Measurements from ENCODE around the gene REELD1. TPM values are rescaled to one million over a fixed set of nuclear protein-coding genes. Genes with fewer than 3 reads are reported as not detected.

The REELD1 gene
- total and polyA plus RNA-seq, 10 donors, result 0.47 to 3.7 (median 1.4) TPM

DNA sequence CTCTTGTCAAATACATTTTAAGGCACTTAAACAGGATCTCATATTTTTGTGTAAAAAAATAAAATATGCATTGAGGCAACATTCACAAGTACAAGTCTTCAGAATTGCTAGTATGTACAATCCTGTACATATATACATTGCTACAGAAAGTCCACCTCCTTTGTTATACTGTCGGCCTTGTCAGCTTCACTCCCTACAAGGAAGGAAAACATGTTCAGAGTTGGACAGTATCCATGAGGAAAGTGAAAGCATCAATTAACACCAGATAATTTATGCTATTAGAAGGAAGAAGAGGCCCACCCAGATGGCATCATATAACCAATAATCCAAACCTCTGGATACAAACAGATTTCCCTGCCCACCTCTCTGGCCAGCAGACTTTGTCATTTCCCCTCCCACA lies 42.0 kb downstream of the REELD1 start:
- WGBS, 5 donors, result 60 to 76% (median 70%) methylated on average over 1 of the region's 1 CpG
- peak overlapping the region in 2 of 8 donors; percentile 22 to 24 for H3K27ac ChIP-seq
- TF ChIP-seq, protein P1, sequence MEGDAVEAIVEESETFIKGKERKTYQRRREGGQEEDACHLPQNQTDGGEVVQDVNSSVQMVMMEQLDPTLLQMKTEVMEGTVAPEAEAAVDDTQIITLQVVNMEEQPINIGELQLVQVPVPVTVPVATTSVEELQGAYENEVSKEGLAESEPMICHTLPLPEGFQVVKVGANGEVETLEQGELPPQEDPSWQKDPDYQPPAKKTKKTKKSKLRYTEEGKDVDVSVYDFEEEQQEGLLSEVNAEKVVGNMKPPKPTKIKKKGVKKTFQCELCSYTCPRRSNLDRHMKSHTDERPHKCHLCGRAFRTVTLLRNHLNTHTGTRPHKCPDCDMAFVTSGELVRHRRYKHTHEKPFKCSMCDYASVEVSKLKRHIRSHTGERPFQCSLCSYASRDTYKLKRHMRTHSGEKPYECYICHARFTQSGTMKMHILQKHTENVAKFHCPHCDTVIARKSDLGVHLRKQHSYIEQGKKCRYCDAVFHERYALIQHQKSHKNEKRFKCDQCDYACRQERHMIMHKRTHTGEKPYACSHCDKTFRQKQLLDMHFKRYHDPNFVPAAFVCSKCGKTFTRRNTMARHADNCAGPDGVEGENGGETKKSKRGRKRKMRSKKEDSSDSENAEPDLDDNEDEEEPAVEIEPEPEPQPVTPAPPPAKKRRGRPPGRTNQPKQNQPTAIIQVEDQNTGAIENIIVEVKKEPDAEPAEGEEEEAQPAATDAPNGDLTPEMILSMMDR (IDR thresholded peaks at IDR 0.05 in 8 of 11, conservative IDR thresholded peaks at IDR 0.05 in 3 of 11), result no peak
- no peak for TF ChIP-seq POLR2A (IDR thresholded peaks at IDR 0.05)
- TF ChIP-seq POLR2AphosphoS5 (IDR thresholded peaks at IDR 0.05), result no peak
- peaks cover 0 to 9% (median 0%) of the 10 kb centered on the region in 6 donors for H3K4me1 ChIP-seq
- no peak for DNase-seq
- peaks cover 0 to 29% (median 0%) of the 10 kb centered on the region in 6 donors for H3K36me3 ChIP-seq
- intact Hi-C loops (cut with DNase I; ENCODE audit: low total_unique reads), result no loop called here
- no peaks in the 10 kb centered on the region for H3K9me3 ChIP-seq
- no peaks in the 10 kb centered on the region for H3K27me3 ChIP-seq (replicated peaks in 1 of 7)
- H3K4me3 ChIP-seq, result no peak overlapping the region

DNA sequence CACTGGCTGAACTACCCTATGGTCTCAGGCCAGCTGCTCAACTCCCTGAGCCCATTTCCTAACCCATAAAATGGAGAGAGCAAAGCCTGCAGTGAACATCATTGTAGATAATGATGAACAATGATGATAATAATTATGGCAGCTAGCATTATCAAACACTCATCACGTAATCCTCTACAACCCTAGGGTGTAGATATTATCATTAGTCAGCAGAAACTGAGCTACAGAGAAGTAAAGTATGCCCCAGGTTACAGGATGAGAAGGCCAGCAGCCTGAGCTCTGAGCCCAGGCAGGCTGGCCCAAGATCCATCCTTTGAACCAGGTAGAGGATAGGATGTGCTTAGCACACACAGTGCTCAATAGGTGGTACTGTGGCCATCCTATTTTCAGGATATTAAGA lies 43.2 kb downstream of the REELD1 start:
- Histone ChIP-seq H3K4me3 (no peak overlapping the region), H3K36me3 (peaks cover 0 to 29% (median 0%) of the 10 kb centered on the region in 6 donors), H3K4me1 (peaks cover 0 to 9% (median 0%) of the 10 kb centered on the region in 6 donors), H3K9me3 (no peaks in the 10 kb centered on the region), H3K27me3 (replicated peaks in 1 of 7) (no peaks in the 10 kb centered on the region), H3K27ac (no peak overlapping the region)
- 93 to 100% (median 97%) methylated on average over 1 of the region's 1 CpG for WGBS, 5 donors
- DNase-seq, result no peak
- intact Hi-C loops (cut with DNase I; ENCODE audit: low total_unique reads), result no loop called here
- no peak for TF ChIP-seq POLR2A (IDR thresholded peaks at IDR 0.05)
- TF ChIP-seq, protein P1 (IDR thresholded peaks at IDR 0.05 in 8 of 11, conservative IDR thresholded peaks at IDR 0.05 in 3 of 11), result no peak
- TF ChIP-seq POLR2AphosphoS5 (IDR thresholded peaks at IDR 0.05), result no peak

DNA sequence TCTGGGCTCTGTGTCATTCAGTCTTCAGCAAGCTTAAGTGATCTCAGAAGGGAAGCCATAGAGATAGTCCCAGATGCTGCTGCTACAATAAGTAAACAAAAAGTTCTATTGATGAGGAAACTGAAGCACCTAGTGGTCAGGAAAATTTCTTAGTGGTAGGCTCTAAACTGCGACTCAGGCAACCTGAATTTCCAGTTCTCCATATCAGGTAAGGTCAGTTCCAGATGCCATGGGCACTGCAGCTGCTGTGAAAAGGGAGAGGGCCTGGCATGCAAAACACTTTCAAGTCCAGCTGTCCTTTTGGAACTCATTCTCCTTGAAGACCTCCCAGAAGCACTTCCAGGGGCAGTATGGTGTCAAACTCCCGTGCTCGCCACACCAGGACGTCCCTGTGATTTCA lies 46.2 kb downstream of the REELD1 start:
- H3K4me1 ChIP-seq, result peaks cover 0 to 9% (median 0%) of the 10 kb centered on the region in 6 donors
- WGBS, 5 donors, result 92 to 96% (median 95%) methylated on average over 4 of the region's 4 CpGs
- DNase-seq, result no peak
- no peak overlapping the region for H3K4me3 ChIP-seq
- TF ChIP-seq POLR2A (IDR thresholded peaks at IDR 0.05) (no peak), POLR2AphosphoS5 (IDR thresholded peaks at IDR 0.05) (no peak)
- TF ChIP-seq, protein P1 (IDR thresholded peaks at IDR 0.05 in 8 of 11, conservative IDR thresholded peaks at IDR 0.05 in 3 of 11), result no peak
- H3K27me3 ChIP-seq (replicated peaks in 1 of 7), result no peaks in the 10 kb centered on the region
- H3K36me3 ChIP-seq, result peaks cover 0 to 34% (median 0%) of the 10 kb centered on the region in 6 donors
- no peak overlapping the region for H3K27ac ChIP-seq
- no peaks in the 10 kb centered on the region for H3K9me3 ChIP-seq
- intact Hi-C loops (cut with DNase I; ENCODE audit: low total_unique reads), result no loop called here

DNA sequence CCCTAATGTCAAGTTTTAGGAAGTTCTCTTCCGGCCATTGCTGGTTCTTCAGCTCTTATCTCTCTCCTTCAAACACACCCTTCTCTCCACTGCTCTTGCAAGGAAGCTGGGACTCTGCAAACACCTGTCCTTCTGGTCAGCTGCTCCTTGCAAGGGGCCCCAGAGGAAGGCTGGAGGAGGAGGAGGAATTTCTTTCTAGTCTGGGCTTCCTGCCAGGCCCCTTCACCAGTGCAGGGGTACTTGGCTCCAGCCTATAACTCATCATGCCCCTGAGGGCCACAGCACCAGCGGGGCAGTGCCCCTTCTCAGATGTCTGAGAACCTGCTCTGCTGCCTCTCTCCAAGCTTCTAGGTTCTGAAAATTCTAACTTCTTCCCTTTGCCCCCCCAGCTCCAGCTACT lies 46.7 kb downstream of the REELD1 start:
- Histone ChIP-seq H3K27ac (no peak overlapping the region), H3K9me3 (no peaks in the 10 kb centered on the region), H3K36me3 (peaks cover 0 to 32% (median 0%) of the 10 kb centered on the region in 6 donors), H3K4me3 (no peak overlapping the region), H3K4me1 (peaks cover 0 to 5% (median 0%) of the 10 kb centered on the region in 6 donors), H3K27me3 (replicated peaks in 1 of 7) (no peaks in the 10 kb centered on the region)
- intact Hi-C loops (cut with DNase I; ENCODE audit: low total_unique reads), result no loop called here
- no peak for DNase-seq
- WGBS, 5 donors, result 84 to 97% (median 93%) methylated on average over 2 of the region's 2 CpGs
- TF ChIP-seq POLR2A (IDR thresholded peaks at IDR 0.05) (no peak), POLR2AphosphoS5 (IDR thresholded peaks at IDR 0.05) (no peak)
- TF ChIP-seq, protein P1 (IDR thresholded peaks at IDR 0.05 in 8 of 11, conservative IDR thresholded peaks at IDR 0.05 in 3 of 11), result no peak

Data from spleen (tissue), 11 donors.